WTC11 (cell line): ENCODE data around the gene KLHL26. TPM values are rescaled to one million over a fixed set of nuclear protein-coding genes. Genes with fewer than 3 reads are reported as not detected.

ENCODE experiments used
- ATAC-seq: fragments of 200-7000 bp; cut with Tn5 transposase; 2 replicates; pipeline ENCODE4 v1.10.0; 2021; ENCODE audit warnings: mild to moderate bottlenecking, moderate library complexity
- CTCF ChIA-PET: fragments of 300-600 bp; sonication (Branson Sonifier 250); formaldehyde crosslinking; loops from one replicate; lab custom pipeline; 2021; ENCODE audit warnings: antibody characterized with exemption; lab: Charles Lee
- POLR2A ChIA-PET: fragments of 350-600 bp; sonication (Branson Sonifier 250); formaldehyde crosslinking; loops from one replicate; lab custom pipeline; 2021; ENCODE audit warnings: antibody characterized with exemption; lab: Charles Lee
- DNase-seq: peaks from one replicate; pipeline ENCODE4 v3.0.0; 2021; ENCODE audit warnings: low spot score
- H3K27ac Mint-ChIP-seq: 2 replicates; pipeline ENCODE4 v1.8.0; 2021; ENCODE audit warnings: mixed read lengths
- H3K27me3 Mint-ChIP-seq: 2 replicates; pipeline ENCODE4 v1.8.0; 2021; ENCODE audit warnings: low read depth, mild to moderate bottlenecking, moderate library complexity, mixed read lengths
- H3K36me3 Mint-ChIP-seq: 2 replicates; pipeline ENCODE4 v1.8.0; 2021; ENCODE audit warnings: mixed read lengths
- H3K4me1 Mint-ChIP-seq: 2 replicates; pipeline ENCODE4 v1.8.0; 2022; ENCODE audit warnings: mixed read lengths
- H3K4me3 Mint-ChIP-seq: 2 replicates; pipeline ENCODE4 v1.8.0; 2021; ENCODE audit warnings: mild to moderate bottlenecking, moderate library complexity, mixed read lengths
- H3K9me3 Mint-ChIP-seq: 2 replicates; pipeline ENCODE4 v1.8.0; 2021; ENCODE audit warnings: mixed read lengths
- CREB1 ChIP-seq: sonication (generic); formaldehyde crosslinking; IDR thresholded peaks from 2 replicates; pipeline ENCODE4 v1.8.0; 2023; ENCODE audit warnings: mild to moderate bottlenecking, missing genetic modification reagents
- JAZF1 ChIP-seq: fragments of 250-450 bp; sonication (Bioruptor Pico); IDR thresholded peaks from 2 replicates; pipeline ENCODE4 v1.9.0; 2021; ENCODE audit warnings: moderate library complexity, mild to moderate bottlenecking, inconsistent platforms
- RORB ChIP-seq: fragments of 250-450 bp; sonication (Bioruptor Pico); IDR thresholded peaks from 2 replicates; pipeline ENCODE4 v1.9.0; 2021; ENCODE audit warnings: mild to moderate bottlenecking
- SMAD3 ChIP-seq: sonication (generic); formaldehyde crosslinking; IDR thresholded peaks from 2 replicates; pipeline ENCODE4 v1.8.0; 2022; ENCODE audit warnings: missing genetic modification reagents, mild to moderate bottlenecking, borderline replicate concordance
- SP1 ChIP-seq: sonication (generic); formaldehyde crosslinking; conservative IDR thresholded peaks from 2 replicates; pipeline ENCODE4 v1.8.1; 2022; ENCODE audit warnings: missing genetic modification reagents
- ZBTB21 ChIP-seq: sonication (generic); formaldehyde crosslinking; IDR thresholded peaks from 2 replicates; pipeline ENCODE4 v1.8.1; 2023; ENCODE audit warnings: mild to moderate bottlenecking, missing genetic modification reagents, borderline replicate concordance
- ZNF219 ChIP-seq: sonication (generic); formaldehyde crosslinking; IDR thresholded peaks from 2 replicates; pipeline ENCODE4 v1.8.0; 2023; ENCODE audit warnings: missing genetic modification reagents, mild to moderate bottlenecking, borderline replicate concordance
- ZNF396 ChIP-seq: fragments of 250-450 bp; sonication (Bioruptor Pico); IDR thresholded peaks from 2 replicates; pipeline ENCODE4 v1.8.0; 2021; ENCODE audit warnings: mild to moderate bottlenecking, moderate library complexity, borderline replicate concordance
- ZNF423 ChIP-seq: fragments of 250-450 bp; sonication (Bioruptor Pico); IDR thresholded peaks from 2 replicates; pipeline ENCODE4 v2.1.2; 2022; ENCODE audit warnings: mild to moderate bottlenecking, moderate library complexity
- total RNA-seq: library from RNA; stranded (reverse); gene quantifications from 3 replicates; pipeline ENCODE4 v1.2.3, GENCODE V29; 2021
- TF ChIP-seq, protein P1 (sequence below): sonication (generic); formaldehyde crosslinking; IDR thresholded peaks from 2 replicates; pipeline ENCODE4 v1.8.1; 2023; ENCODE audit warnings: mild to moderate bottlenecking, missing genetic modification reagents, borderline replicate concordance
- TF ChIP-seq, protein P2 (sequence below): sonication (generic); formaldehyde crosslinking; IDR thresholded peaks from 2 replicates; pipeline ENCODE4 v1.8.0; 2023; ENCODE audit warnings: missing genetic modification reagents, mild to moderate bottlenecking, borderline replicate concordance
- TF ChIP-seq, protein P3 (sequence below): sonication (generic); formaldehyde crosslinking; IDR thresholded peaks from 2 replicates; pipeline ENCODE4 v1.8.1; 2023; ENCODE audit warnings: mild to moderate bottlenecking, moderate library complexity, missing genetic modification reagents
- TF ChIP-seq, protein P4 (sequence below): fragments of 250-450 bp; sonication (Bioruptor Pico); IDR thresholded peaks from 2 replicates; pipeline ENCODE4 v1.9.0; 2021; ENCODE audit warnings: mild to moderate bottlenecking
- TF ChIP-seq, protein P5 (sequence below): sonication (generic); formaldehyde crosslinking; IDR thresholded peaks from 2 replicates; pipeline ENCODE4 v1.8.1; 2023; ENCODE audit warnings: mild to moderate bottlenecking, missing genetic modification reagents, moderate library complexity
- TF ChIP-seq, protein P6 (sequence below): sonication (generic); formaldehyde crosslinking; IDR thresholded peaks from 2 replicates; pipeline ENCODE4 v1.8.1; 2023; ENCODE audit warnings: mild to moderate bottlenecking, missing genetic modification reagents
- TF ChIP-seq, protein P7 (sequence below): fragments of 250-450 bp; sonication (Bioruptor Pico); conservative IDR thresholded peaks from 2 replicates; pipeline ENCODE4 v1.9.0; 2021; ENCODE audit warnings: mild to moderate bottlenecking

Gene KLHL26
- total RNA-seq, 1 experiment from 2014 or later: 13.1 TPM

DNA sequence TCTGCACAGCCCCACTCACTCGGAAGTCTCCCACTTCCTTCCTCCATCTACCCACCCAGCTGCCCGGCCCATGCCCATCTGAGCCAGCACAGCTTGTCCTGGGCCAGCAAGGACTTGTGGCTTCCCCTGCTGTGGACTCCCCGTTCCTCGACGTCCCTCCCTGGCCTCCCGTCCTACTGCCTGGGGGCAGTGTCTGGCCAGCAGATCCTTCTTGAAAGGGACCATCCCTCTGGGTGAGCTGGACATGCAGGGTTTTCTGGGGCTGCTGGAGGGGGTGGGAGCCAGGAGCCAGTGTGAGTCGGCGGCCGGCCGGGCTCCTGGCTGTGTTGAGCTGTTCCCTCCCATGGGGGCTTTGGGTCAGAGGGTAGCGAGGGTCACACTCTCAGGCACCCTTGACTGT lies 73.4 kb downstream of the KLHL26 start (continued):
- TF ChIP-seq, protein P1, sequence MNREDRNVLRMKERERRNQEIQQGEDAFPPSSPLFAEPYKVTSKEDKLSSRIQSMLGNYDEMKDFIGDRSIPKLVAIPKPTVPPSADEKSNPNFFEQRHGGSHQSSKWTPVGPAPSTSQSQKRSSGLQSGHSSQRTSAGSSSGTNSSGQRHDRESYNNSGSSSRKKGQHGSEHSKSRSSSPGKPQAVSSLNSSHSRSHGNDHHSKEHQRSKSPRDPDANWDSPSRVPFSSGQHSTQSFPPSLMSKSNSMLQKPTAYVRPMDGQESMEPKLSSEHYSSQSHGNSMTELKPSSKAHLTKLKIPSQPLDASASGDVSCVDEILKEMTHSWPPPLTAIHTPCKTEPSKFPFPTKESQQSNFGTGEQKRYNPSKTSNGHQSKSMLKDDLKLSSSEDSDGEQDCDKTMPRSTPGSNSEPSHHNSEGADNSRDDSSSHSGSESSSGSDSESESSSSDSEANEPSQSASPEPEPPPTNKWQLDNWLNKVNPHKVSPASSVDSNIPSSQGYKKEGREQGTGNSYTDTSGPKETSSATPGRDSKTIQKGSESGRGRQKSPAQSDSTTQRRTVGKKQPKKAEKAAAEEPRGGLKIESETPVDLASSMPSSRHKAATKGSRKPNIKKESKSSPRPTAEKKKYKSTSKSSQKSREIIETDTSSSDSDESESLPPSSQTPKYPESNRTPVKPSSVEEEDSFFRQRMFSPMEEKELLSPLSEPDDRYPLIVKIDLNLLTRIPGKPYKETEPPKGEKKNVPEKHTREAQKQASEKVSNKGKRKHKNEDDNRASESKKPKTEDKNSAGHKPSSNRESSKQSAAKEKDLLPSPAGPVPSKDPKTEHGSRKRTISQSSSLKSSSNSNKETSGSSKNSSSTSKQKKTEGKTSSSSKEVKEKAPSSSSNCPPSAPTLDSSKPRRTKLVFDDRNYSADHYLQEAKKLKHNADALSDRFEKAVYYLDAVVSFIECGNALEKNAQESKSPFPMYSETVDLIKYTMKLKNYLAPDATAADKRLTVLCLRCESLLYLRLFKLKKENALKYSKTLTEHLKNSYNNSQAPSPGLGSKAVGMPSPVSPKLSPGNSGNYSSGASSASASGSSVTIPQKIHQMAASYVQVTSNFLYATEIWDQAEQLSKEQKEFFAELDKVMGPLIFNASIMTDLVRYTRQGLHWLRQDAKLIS (CRISPR knock-in tag): no peak
- TF ChIP-seq, all 79 proteins: peak for 0

DNA sequence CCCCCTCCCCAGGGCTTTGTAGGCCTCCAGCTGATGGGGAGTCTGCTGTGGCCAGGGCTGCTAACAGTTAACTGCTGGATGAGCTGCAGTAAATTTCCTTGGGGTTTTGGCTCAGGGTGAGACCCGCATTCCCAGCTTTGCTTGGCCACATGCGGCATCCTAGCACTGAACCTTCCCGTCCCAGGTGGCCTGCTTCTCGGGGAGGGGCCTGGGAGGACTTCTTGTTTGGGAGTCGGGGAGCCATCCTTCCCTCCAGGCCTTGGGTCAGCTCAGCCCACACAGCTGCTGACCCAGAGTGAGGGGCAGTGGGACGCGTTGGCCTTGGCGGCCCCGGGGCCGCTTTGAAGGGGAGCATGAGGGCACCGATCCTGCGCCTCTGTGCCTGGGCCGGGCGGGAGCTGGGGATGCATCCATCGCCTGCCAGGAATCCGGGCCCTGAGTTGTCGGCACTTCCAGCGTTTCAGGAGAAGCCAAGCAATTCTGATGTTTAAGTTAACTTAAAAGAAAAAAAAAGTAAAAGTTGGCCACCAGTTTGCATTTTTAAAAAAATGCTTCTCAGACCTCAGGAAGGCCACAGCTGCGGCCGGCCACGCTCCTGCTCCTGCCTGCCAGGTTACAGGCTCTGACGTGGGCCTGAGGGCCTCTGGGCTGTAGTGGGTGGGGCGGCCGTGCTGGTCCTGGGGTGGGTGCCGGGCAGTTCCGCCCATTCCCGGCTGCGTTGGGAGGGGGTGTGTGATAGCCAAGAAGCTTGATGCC lies 74.3 kb downstream of the KLHL26 start:
- Mint-ChIP-seq H3K4me3 (no peak overlapping the region), H3K36me3 (no peaks in the 10 kb centered on the region), H3K27me3 (no peaks in the 10 kb centered on the region), H3K4me1 (peaks cover 10% of the 10 kb centered on the region), H3K27ac (no peak overlapping the region), H3K9me3 (no peaks in the 10 kb centered on the region)
- ChIA-PET POLR2A (interaction anchor here (0.6 kb wide), 1 partner anchor 412 kb away, joined by 4 read pairs; no protein-coding TSS in a partner anchor), CTCF (interaction anchor here (1.5 kb wide), 1 partner anchor 244 kb away, joined by 3 read pairs; no protein-coding TSS in a partner anchor)
- TF ChIP-seq SP1 (no peak), SMAD3 (CRISPR knock-in tag) (no peak), ZNF423 (no peak), JAZF1 (CRISPR knock-in tag) (no peak), ZNF219 (CRISPR knock-in tag) (no peak), ZNF396 (no peak), CREB1 (CRISPR knock-in tag) (no peak), ZBTB21 (CRISPR knock-in tag) (no peak), RORB (CRISPR knock-in tag) (no peak)
- TF ChIP-seq, protein P2, sequence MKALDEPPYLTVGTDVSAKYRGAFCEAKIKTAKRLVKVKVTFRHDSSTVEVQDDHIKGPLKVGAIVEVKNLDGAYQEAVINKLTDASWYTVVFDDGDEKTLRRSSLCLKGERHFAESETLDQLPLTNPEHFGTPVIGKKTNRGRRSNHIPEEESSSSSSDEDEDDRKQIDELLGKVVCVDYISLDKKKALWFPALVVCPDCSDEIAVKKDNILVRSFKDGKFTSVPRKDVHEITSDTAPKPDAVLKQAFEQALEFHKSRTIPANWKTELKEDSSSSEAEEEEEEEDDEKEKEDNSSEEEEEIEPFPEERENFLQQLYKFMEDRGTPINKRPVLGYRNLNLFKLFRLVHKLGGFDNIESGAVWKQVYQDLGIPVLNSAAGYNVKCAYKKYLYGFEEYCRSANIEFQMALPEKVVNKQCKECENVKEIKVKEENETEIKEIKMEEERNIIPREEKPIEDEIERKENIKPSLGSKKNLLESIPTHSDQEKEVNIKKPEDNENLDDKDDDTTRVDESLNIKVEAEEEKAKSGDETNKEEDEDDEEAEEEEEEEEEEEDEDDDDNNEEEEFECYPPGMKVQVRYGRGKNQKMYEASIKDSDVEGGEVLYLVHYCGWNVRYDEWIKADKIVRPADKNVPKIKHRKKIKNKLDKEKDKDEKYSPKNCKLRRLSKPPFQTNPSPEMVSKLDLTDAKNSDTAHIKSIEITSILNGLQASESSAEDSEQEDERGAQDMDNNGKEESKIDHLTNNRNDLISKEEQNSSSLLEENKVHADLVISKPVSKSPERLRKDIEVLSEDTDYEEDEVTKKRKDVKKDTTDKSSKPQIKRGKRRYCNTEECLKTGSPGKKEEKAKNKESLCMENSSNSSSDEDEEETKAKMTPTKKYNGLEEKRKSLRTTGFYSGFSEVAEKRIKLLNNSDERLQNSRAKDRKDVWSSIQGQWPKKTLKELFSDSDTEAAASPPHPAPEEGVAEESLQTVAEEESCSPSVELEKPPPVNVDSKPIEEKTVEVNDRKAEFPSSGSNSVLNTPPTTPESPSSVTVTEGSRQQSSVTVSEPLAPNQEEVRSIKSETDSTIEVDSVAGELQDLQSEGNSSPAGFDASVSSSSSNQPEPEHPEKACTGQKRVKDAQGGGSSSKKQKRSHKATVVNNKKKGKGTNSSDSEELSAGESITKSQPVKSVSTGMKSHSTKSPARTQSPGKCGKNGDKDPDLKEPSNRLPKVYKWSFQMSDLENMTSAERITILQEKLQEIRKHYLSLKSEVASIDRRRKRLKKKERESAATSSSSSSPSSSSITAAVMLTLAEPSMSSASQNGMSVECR (CRISPR knock-in tag): no peak
- TF ChIP-seq, protein P3, sequence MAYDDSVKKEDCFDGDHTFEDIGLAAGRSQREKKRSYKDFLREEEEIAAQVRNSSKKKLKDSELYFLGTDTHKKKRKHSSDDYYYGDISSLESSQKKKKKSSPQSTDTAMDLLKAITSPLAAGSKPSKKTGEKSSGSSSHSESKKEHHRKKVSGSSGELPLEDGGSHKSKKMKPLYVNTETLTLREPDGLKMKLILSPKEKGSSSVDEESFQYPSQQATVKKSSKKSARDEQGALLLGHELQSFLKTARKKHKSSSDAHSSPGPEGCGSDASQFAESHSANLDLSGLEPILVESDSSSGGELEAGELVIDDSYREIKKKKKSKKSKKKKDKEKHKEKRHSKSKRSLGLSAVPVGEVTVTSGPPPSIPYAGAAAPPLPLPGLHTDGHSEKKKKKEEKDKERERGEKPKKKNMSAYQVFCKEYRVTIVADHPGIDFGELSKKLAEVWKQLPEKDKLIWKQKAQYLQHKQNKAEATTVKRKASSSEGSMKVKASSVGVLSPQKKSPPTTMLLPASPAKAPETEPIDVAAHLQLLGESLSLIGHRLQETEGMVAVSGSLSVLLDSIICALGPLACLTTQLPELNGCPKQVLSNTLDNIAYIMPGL (CRISPR knock-in tag): no peak
- TF ChIP-seq, protein P4, sequence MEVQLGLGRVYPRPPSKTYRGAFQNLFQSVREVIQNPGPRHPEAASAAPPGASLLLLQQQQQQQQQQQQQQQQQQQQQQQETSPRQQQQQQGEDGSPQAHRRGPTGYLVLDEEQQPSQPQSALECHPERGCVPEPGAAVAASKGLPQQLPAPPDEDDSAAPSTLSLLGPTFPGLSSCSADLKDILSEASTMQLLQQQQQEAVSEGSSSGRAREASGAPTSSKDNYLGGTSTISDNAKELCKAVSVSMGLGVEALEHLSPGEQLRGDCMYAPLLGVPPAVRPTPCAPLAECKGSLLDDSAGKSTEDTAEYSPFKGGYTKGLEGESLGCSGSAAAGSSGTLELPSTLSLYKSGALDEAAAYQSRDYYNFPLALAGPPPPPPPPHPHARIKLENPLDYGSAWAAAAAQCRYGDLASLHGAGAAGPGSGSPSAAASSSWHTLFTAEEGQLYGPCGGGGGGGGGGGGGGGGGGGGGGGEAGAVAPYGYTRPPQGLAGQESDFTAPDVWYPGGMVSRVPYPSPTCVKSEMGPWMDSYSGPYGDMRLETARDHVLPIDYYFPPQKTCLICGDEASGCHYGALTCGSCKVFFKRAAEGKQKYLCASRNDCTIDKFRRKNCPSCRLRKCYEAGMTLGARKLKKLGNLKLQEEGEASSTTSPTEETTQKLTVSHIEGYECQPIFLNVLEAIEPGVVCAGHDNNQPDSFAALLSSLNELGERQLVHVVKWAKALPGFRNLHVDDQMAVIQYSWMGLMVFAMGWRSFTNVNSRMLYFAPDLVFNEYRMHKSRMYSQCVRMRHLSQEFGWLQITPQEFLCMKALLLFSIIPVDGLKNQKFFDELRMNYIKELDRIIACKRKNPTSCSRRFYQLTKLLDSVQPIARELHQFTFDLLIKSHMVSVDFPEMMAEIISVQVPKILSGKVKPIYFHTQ (CRISPR knock-in tag): no peak
- TF ChIP-seq, protein P5, sequence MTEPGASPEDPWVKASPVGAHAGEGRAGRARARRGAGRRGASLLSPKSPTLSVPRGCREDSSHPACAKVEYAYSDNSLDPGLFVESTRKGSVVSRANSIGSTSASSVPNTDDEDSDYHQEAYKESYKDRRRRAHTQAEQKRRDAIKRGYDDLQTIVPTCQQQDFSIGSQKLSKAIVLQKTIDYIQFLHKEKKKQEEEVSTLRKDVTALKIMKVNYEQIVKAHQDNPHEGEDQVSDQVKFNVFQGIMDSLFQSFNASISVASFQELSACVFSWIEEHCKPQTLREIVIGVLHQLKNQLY (CRISPR knock-in tag): no peak
- TF ChIP-seq, protein P6, sequence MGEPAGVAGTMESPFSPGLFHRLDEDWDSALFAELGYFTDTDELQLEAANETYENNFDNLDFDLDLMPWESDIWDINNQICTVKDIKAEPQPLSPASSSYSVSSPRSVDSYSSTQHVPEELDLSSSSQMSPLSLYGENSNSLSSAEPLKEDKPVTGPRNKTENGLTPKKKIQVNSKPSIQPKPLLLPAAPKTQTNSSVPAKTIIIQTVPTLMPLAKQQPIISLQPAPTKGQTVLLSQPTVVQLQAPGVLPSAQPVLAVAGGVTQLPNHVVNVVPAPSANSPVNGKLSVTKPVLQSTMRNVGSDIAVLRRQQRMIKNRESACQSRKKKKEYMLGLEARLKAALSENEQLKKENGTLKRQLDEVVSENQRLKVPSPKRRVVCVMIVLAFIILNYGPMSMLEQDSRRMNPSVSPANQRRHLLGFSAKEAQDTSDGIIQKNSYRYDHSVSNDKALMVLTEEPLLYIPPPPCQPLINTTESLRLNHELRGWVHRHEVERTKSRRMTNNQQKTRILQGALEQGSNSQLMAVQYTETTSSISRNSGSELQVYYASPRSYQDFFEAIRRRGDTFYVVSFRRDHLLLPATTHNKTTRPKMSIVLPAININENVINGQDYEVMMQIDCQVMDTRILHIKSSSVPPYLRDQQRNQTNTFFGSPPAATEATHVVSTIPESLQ: no peak
- TF ChIP-seq, protein P7, sequence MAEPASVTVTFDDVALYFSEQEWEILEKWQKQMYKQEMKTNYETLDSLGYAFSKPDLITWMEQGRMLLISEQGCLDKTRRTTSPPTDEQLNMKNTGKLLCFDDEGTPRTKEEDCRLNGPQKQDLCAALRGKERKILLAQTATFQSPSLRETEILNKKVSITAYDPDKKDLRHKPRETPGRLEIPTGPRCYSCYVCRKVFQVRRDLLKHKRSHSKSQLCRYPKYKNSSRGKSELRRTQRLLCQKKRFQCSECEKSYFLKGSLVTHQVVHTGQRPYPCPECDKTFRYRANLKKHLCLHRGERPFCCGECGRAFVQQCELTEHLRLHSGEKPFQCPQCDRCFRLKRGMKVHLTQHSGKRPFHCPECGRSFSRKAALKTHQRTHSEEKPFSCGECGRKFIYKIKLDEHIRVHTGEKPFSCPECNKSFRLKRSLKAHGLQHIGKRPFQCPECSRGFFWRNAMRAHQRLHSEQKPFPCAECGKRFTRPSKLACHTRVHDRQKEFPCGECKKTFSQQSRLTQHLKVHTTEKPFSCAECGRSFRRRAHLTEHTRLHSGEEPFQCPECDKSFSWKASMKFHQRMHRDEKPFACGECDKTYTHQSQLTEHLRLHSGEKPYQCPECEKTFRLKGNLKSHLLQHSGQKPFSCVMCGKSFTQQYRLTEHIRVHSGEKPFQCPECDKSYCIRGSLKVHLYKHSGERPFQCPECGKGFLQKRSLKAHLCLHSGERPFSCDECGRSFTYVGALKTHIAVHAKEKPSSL (CRISPR knock-in tag): no peak
- DNase-seq: no peak
- no peak for ATAC-seq
